Hematopoietic multipotent progenitor cell treated with erythropoietin and hydrocortisone succinate and interleukin-3 and kit ligand, for 17 days (in vitro differentiated cells): ENCODE data around the gene SYT1.

Experiments
- DNase-seq: peaks from one replicate; pipeline ENCODE4 v3.0.0-alpha.2; 2015; ENCODE audit warnings: low spot score

Gene SYT1

DNA sequence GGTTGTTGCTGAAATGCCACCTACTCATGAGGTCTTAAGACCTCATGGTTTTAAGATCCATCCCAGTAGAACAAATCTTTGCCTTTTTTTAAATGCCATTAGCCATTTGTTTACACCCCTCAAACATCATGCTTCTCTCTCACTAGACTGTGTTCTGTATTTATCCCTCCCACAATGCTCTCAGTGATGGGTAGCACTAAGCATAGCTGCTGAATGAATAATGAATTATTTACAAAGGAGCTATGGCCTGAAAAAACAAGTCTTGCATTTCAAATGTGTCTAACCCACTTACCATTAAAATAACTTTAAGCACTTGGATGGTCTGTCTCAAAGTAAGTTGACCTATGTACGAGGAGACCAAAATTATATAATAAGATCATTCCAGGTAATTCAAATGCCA lies 491.6 kb downstream of the SYT1 start:
- no peak for DNase-seq

DNA sequence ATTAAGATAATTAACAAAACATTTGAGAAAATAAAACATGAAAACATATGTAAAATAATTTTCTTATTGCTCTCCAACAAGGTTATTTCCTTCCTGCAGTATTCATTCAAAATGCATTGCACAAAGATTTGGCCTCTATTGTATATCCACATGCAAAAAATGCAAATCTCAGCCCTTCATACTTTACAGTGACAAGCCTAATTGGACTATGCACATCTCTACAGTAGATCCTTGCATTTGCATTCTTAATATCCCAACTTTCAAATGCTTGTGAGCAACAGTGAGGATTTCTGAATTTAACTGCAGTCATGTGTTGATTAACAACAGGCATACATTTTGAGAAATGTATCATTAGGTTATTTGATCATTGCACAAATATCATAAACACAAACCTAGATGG lies 492.5 kb downstream of the SYT1 start:
- DNase-seq, result no peak

DNA sequence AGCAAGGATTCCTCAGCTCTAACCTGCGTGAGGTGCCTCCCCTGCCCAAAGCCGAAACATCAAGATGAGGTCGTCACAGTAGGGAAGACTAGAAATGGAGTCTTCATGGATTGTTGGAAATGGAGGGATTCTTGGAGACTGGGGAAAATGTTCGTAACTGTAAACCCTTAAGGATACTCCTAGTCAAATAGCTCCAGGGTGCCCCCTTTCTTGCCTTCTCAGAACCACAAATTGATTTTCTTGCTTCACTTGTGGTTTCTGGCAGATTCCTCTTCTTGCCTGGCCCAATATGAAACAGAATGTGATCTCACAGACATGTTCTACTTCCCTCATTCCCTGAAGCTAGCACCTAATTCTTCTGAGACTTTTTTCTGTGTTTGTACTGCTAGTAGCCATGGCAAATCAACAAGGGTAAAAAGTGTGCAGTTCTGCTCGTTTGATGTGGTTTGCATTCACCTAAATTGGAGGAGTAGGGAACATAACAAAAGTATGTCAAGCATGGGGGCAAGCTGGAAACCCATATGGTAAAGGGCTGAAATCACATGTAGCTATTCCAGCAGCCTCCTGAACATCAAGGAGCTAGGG lies 494.2 kb downstream of the SYT1 start:
- no peak for DNase-seq

DNA sequence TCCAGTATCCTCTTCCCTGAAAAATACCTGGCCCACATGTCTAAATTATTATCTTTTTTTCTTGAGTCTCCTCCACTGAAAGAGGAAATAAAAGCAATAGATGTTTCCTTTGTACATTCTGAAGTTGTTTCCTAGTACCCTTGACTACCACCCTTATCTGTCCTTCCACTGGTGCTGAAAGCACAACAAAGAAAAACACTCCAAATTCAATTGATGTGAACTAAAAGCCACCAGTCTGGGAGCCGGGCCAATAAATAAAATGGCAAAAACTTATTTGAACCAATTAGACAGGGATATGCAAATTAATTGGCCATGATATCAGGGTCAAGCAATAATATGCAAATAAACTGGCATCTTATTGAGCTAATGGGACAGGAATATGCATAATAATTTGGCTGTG lies 495.7 kb downstream of the SYT1 start:
- no peak for DNase-seq

DNA sequence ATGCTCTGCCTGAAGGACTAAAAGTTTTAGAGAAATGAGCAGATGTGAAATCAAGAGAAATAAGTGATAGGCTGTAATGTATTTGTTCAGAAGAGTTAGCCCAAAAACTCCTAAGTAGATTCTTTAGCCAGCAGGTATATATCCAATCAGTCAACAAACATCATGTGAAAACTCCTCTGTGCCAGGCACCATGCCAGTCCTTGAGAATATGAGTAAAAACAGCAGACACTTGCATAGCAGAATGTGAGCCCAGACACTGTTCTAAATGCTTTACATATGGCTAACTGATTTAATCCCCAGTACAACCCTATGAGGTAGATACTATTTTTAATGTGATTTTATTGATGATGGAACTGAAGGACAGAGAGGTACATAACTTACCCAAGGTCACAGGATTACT lies 496.4 kb downstream of the SYT1 start:
- DNase-seq, result no peak

DNA sequence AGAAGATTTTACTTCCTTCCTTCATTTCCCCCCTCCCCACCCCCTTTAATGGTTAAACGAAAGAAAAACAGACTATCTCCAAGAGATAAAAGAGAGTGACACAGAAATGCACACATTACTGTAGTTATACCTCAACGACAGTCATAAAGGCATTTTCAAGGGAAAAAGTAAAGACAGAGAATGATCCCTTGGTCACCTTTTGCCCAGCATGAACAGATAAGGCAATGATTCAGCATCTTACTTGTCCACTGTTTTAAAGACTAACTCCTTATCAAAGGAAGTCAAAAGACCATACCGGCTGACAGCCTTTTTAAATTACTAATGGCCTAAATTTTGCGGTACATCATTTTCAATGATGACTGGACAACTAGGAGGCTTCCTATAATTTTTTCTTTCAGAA lies 499.6 kb downstream of the SYT1 start:
- no peak for DNase-seq

DNA sequence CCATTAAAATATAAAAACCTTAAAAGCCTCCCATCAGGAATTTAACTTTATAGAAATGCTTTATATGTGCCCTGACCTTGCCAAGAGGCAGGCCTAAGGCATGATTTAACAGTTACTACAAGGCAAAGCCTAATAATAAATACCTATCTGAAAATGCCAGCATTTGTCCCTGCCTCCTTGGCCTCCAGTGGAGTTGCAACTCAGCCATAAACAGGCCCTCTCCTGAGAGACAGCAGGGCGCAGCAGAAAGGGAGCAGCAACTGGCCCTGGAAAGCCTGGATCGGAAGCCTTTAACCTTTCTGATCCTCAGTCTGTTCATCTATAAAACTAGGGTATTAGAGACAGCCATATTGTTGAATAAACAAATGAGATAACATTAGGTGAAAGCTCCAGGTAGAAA lies 501.8 kb downstream of the SYT1 start:
- no peak for DNase-seq

DNA sequence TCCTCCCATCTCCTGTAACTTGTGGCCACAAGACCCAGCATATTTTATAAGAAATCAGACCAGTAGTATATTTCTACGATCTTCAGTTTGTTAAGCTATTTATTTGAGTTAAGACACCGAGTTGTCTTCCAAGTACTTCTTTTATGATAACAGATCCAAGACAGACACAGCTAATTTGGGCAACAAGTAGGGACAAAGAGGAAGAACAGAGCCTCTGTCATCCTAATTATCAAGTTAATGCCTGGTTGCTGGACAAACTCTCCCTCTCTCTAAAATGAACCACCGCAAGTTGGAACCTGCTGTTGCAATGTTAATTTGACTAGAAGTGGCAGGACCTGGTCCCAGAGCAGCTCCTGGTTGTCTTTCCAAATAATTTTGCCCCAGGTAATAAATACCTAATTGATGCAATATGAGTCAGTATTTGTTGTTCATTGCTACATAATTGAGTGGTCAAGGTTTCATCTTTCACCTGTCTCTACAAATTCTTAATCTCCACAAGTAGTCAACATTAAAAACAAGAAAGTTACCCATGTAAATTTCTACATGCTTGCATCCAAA lies 502.5 kb downstream of the SYT1 start:
- DNase-seq, result no peak

DNA sequence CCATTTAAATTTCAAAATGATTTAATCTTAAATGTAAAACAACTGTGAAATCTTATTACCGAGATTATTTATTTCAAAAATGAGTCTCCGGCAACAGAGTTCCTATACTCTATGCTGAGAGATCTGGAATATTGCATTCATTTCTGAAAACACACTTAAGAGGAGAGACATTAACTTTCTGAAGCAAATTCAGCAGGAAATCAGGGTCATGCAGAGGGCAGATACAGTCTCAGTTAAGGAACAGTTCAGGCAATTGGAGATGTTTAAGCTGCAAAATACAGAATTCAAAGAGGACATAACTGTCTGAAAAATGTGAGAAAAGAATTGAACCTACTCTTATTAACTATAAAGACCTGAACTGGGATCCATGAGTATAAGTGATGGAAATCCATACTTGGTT lies 505.4 kb downstream of the SYT1 start:
- DNase-seq, result no peak

DNA sequence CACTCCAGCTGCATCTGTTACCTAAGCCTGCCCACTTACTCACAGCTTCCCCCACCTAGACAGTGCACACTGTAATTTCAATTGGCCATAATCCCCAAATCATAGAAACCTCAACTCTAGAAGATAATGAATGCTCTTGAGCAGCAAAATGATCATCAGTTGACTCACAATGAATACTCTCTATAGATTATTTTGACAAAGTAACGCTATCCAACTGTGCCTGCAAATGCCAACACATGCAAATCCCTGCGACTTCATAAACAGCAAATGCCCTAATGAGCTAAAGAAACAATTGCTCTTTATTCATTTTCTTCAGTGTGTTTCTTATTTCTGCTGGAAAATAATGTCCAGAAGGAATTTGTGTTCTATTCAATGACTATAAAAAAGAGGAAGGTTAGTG lies 506.7 kb downstream of the SYT1 start:
- DNase-seq, result no peak

DNA sequence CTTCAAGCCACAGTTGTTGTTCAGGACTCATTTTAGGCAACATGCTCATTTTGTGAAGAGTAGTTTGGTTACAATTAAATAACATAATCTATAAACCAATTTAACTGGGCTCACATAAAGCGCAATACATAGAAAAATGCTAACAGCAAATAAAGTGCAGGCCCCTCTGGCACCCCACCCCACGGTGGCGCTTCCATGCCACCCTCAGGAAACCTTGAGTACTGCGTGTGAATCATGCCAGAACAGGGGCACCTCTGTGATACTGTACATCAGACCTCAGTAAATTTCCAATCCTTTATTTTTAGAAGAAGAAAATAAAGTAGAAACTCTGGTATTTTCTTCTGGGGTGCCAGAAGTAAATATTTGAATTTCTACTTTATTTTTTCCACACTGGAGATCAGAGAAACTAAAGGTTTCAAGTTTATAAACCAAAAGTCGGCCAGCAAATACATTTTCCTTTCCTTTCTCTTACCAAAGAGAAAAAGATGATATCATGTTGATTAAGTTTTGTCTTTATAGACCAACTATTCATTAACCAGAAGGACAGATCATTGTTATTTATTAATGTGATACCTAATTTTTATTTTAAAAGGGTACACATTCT lies 509.4 kb downstream of the SYT1 start:
- DNase-seq, result no peak

DNA sequence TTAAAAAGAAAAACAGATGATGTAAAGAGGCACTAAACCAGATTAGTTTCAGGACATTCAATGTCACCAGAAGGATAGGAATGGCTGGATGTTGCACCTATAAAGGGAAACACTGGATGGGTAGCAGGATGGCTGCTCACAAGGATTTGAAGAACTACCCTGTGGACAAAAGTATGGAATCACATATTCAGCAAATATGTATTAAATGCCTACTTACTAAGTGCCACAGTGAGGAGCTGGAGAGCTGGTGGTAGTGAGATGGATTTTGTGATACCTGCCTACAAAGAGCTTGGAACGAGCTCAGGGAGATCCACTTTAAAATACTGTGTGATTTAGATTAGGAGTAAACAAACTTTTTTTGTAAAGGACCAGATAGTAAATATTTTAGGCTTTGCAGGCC lies 510.0 kb downstream of the SYT1 start:
- DNase-seq, result no peak

DNA sequence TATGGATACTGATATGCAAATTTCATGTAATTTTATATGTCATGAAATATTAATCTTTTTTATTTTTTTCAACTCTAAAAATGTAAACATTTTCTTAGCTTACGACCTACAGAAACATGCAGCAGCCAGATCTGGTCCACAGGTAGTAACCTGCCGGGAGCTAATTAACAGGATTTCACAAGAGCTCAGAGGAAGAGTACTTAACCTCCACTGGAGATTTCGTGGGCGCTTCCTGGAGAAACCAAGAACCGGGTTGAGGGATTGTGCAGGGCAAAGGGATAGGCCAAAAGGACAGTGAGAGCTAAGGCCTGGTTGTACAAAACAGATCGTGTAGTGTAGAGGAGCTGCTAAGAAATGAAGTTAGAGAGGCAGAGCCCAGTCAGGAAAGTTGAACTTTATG lies 510.5 kb downstream of the SYT1 start:
- no peak for DNase-seq

DNA sequence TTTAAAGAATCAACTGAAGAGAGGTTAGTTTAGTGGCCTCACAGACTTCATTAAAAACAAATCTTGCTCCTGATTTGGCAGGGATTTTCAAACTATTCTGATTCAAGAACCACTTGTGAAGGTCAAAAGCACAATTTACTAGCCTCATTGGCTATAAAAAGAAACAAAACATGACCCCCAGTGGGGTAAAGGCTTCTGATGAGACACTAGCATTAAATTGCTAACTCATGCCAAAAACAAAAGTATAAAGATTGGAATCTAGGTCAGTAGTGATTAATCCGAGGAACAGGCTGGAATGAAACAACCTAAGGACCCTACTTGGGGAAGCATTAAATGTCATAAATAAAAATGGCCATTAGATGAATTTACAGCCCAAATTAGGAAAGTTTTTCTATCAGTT lies 513.9 kb downstream of the SYT1 start:
- DNase-seq, result no peak

DNA sequence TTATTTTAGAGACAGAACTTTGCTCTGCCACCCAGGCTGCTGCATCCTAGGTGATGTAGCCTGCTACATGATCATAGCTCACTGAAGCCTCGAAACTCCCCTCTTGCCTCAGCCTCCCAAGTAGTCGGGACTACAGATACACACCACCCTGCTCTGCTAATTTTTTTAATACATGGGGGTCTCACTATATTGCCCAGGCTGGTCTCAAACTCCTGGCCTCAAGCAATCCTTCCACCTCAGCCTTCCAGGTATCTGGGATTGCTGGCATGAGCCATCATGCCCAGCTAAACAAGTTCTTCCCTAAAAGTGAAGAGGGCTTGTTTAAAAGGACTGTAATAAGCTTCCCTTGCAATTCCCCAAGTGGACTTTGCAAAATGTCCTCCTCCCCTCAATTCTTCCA lies 515.8 kb downstream of the SYT1 start:
- DNase-seq, result no peak

DNA sequence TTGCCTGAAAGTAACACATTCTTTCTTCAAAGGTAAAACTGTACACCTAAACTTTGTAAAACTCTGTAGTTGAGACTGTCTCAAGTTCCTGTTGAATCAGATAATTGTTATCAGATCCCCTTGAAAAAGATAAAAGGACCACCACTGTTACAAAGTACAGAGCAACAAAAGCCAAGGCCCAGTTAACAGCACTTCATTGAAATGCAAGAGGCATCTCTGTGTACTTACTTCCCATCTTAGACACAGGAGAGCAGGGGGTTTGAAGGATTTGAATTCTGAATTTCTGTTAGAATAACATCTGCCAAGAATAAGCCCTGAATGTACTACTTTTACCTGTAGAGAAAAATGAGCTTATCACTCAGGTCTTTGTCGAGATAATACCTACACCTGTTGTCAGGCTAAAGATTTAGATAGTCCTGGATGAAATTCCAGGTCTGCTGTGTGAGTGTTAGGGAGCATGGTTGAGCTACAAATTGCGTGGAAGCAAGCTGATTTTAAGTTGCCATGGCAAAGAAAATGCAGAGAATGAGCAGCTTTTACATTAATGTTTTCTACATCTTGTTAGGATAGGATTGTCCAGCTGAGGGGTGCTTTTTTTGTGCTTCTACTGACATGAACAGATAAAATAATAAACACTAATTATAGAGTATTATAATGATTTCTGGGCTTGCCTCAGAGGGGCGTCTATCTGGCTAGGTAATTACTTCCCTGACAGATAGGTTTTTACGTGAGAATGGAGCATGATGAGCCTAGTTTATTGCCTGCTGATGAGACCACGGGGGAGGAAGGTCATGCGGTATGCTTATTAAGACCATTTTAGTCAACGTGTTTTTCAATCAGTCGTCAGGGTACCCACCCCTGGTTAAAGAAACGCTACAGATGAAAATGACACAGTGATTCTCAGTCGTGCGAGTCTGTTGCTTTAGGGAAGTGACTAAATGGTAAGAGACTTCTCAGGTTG lies 517.0 kb downstream of the SYT1 start:
- DNase-seq, result no peak

DNA sequence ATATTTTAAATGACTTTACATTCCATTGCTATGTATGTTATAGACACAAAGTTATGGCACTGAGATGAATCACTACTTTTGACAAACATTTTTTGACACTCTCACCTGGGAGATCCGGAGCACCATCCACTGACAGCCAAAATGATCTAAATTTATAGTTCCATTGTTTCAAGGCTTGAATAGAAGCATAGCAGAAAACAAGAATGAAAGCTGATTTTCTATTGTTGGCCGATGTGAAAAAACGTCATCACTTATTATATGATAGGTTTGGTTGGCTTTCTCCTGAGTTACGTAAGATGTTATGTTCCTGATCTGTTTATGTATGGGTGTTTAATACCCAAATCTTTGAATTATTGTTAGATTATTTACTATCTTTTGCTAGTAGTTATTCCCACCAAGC lies 520.0 kb downstream of the SYT1 start:
- DNase-seq, result no peak

DNA sequence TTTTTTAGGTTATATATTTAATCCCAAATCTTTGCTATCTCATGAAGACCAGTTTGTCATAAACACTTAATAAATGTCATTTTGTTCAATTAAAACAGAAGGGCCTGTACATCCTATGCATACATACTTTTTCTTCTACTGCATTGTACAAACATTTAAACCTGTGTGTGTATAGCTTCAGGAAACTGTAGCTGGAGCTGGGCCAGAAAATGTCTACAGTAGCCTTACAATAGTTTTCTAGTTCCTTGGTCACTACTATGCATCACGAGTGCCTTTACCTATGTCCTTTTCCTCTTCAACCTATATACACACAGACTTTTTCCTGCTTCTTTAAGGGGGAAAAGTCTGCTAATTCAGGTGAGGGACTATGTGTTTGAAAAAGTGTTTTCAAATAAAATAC lies 523.4 kb downstream of the SYT1 start:
- DNase-seq, result no peak

DNA sequence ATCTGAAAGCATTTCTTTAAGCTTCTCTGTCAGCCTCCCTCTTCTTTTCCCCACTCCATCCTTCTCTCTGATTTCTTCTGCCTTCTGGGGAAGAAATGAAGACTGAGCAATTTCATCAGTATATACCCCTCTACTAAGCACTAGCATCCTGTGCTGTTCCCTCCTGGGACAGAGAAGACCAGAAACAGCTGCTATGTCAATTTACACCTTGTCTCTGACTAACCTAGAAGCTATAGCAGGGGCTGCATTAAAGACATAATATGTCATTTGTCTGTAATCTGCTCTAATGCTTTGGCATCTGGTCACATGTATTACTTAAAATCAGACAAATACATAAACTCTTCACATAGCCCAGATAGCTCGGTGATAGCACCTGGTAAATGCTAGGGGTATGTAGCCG lies 529.3 kb downstream of the SYT1 start:
- DNase-seq, result no peak

DNA sequence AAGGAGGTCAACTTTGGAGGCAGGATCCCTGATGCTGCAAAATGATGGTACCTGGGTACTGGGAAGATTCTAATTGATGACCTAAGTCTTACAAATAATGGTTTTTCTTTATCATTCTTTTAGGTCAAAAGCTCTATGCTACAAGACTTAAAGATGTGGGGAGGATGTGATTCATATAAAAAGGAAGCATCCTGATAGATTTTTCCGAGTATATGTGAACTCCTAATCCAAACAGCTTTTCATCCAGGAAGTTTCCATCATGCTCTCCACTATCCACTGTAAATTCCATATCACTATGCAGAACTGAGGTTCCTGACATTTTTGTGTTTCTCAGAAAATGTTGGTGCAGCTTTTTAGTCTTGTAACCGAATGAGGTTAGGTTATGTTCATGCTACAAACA lies 533.0 kb downstream of the SYT1 start:
- no peak for DNase-seq

DNA sequence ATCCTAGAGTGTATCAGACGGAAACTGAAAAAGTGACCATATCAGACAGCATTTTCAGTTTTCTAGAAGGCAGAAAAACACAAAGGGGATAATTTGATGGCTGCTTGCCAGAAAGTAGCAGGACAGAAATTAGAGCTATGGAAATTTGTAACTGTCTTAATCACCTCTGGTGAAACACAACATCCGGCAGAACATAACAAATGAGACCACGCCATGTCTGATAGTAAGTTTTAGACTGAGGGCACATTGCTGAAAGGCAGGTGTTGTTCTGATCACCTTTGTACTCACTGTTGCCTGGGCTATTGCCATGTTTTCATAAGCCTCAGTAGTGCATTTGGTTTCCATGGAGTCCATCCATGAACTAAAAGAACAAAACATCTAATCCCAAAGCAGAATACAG lies 535.9 kb downstream of the SYT1 start:
- DNase-seq, result no peak

DNA sequence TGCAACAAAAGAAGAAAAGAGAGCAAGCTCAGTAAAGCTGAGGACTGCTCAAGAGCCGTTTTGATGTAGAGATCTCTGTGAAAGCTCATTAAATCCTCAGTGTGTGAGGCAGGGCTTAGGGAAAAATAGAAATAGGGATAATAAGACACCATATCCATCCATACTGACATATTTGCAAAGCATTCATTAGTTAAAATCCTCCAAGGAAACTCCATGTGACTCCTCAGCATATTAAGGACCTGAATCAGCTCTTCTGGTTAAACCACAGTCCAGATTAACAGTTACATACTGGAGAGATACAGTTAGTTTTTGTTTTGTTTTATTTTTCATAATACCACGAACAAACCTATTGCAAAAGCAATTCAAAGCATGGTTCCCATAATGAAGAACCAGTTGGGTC lies 538.0 kb downstream of the SYT1 start:
- DNase-seq, result no peak

DNA sequence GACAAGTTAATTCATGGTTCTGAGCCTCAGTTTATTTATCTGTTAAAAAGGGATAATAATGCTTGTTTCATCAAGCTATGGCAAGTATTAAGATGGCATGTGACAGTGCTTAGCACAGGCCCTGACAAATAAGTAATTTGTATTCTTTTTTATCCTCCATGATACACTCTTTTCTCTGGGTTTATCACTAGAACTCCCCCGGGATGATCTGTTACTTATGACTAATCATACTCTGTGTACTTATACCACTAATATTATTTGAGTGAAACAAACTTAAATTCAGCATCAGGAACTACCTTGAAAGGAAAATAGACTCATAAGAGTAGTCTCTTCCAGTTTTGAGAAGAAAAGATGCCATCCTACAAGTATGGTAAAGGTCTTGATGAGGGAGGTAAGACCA lies 542.4 kb downstream of the SYT1 start:
- DNase-seq, result no peak
